ENCODE results near the gene REEP6.
A peak's percentile ranks its signal among the peaks of the same experiment; 100 is the strongest.
"Not testable (repeated sequence)": the region's sequence is repeated elsewhere in the genome, so short reads cannot be mapped to it uniquely, and the experiment has no call there.

Gene REEP6

DNA sequence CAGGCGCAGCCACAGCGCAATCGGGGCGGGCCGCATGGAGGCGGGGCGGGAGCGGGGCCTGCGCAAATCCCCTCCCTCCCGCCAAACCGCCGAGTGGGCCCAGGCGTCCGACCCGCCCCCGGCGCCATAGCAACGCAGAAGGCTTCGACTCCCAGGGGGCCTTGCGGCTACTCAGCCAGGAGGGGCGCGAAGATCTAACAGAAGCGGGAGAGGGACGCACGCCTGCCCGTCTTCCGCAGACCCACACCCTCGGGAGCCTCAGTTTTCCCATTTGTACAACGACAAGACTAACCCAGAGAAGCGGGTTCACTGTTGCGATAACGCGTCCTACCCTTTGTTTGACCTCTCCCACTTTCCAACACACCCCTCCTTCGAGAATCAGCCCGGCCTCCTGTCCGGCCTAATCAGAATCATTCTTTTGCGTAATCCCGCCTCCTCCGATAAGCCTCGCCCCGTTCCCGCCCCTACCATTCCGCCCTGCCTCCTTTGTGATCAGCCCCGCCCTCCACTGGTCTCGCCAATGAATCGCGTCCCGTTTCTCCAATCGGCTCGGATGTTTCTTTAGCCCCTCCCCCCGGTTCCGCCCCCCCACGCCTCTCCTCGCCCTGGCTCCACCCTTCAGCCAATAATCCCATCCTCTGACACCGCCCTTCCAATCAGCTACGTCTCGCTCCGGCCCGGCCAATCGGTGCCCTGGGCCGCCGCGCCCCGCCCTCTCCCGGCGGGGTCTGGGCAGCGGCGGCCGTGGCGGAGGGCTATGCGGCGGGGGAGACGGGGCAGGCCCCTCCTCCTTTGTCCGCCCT lies 469 bp upstream of the REEP6 start, which contains the start of gene PCSK4:
TSS of gene PCSK4 (minus strand) at position 40 of the 803 bp plus-strand sequence. CDS start at position 36, 4 bp downstream.
- DNase-seq (ENCODE audit: low spot score): peak; percentile 98

GRCh38 chr19:1491849-1492170 lies 829 bp downstream of the REEP6 start:
- DNase-seq (ENCODE audit: low spot score): no peak

DNA sequence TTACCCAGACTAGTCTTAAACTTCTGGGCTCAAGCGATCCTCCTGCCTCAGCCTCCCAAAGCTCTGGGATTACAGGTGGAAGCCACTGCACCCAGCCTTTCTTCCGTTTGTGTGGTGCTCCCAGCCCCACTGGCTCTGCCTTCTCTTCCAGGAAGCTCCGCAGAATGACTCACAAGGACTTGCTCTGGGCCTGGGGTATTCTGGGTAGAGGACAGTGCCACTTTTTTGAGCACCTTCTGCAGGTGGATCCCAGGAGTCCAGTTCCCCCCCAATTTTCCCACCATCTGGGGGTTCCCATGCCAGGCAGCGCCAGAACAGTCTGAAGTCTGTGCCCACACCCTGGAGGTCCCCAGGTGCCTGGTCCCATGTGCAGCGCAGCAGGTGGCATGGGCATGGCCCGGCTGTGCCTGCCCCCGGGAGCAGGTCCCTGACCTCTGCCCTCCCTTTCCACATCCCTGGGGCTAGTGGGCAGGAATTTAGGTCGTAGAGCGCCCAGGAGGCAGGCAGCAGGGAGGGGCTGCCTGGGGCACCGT lies 1.6 kb downstream of the REEP6 start:
- no peak for DNase-seq (ENCODE audit: low spot score)

DNA sequence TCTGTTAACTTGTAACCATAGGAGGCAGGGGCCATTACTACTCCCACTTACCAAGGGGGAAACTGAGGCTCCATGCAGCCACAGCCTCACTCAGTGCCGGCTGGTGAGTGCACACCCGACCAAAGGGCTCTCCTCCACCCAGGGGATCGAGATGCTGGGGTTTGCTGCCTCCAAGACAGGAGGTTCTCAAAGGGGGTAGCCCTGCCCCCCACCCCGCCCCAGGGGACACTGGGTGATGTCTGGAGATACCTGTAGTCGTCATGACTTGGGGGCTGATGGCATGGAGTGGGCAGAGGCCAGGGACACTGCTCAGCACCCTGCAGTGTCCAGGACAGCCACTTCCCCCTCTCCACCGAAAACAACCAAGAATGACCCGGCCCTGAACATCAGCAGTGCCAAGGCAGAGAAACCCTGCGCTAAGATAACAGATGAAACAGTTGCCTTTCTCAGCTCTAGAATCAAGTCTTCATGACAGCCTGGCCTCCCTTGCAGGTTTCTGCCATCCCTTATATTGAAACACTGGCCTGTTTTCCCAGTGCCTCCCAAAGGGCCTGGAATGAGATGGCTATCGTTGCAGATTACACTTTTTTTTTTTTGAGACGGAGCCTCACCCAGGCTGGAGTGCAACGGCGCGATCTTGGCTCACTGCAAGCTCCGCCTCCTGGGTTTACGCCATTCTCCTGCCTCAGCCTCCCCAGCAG lies 3.3 kb downstream of the REEP6 start:
- DNase-seq (ENCODE audit: low spot score): no peak

DNA sequence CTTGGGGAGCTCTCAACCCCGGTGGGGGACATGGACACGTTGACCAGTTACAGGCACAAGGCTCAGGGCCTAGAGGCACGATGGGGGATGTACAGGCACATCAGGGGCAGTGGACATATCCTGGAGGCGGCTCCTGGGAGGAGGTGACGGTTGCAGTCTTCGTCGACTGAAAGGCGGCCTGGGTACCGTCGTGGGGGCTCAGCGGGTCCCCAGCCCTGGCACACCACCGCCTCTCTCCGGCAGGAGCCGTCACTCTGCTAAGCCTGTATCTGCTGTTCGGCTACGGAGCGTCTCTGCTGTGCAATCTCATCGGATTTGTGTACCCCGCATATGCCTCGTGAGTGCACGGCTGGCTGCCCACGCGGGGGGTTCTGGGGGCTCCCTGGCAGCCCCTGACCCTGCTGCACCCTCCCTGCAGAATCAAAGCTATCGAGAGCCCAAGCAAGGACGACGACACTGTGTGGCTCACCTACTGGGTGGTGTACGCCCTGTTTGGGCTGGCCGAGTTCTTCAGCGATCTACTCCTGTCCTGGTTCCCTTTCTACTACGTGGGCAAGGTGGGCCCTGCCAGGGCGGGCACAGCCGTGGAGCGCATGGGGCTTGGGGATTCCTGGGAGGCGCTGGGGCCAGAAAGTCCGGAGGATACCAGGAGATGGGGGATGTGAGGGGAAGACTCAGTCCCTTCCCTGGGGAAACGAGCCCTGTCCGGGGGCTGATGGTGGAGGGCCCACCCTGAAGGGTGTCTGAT lies 4.2 kb downstream of the REEP6 start:
- DNase-seq (ENCODE audit: low spot score): no peak

DNA sequence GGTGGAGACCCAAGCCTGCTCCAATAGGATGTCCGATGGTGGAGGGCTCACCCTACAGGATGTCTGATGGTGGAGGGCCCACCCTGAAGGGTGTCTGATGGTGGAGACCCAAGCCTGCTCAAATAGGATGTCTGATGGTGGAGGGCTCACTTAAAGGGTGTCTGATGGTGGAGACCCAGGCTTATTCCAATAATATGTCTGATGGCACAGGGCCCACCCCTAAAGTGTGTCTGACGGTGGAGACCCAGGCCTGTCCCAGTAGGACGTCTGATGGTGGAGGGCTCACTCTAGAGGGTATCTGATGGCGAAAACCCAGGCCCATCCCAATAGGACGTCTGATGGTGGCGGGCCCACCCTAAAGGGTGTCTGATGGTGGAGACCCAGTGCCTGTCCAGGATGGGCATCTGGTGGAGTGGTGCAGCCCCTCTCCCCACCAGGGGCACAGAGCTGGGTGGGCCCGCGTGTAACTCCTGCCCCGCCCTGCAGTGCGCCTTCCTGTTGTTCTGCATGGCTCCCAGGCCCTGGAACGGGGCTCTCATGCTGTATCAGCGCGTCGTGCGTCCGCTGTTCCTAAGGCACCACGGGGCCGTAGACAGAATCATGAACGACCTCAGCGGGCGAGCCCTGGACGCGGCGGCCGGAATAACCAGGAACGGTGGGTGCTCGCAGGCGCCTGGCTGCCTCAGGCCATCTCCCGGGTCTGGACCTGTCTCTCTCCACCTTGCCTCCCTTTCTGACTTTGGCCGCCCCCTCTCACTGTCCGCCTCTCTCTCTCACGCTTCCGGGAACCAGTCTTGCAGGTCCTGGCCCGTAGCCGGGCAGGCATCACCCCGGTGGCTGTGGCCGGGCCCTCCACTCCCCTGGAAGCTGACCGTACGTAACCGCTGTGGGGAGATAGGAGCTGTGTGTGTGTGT lies 5.1 kb downstream of the REEP6 start:
- no peak for DNase-seq (ENCODE audit: low spot score)

DNA sequence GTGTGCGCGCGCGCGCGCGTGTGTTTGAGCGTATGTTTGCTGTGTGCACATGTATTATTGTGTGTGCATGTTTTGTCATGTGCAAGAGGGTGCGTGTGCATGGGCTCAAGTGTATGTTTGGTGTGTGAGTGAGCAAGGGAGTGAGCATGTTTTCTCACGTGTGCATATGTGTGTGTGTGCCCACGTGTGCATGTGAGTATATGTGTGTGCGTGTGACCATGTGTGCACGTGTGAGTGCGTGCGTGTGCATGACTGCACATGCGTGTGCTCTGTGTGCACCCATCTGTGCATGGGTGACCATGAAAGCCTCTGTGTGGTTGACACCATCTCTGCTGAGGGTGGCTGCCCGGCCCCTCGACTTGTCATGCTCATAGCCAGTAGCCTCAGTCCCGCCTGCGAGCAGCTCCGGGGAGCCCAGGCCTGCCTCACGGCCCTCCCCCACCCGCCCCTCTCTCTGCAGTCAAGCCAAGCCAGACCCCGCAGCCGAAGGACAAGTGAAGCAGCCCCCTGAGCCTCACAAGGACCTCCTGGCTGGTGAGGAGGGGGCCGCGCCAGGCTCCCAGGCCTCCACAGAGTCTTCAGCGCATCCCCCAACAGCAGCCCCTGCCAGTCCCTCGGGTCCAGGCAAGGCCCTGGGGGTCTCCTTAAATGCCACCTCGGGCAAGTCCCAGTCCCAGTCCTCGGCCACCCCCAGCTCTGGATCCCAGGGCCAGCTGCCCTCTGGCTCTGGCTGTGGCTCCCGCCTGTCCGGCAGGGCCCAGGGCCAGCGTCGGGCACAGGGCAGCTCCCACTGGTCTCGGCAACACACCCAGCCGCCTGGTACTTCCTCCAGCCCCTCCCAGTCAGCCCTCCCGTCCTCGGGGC lies 6.0 kb downstream of the REEP6 start:
- DNase-seq (ENCODE audit: low spot score): no peak

- no peak for DNase-seq (ENCODE audit: low spot score)
Measured at GRCh38 chr19:1497578-1498235, 6.7 kb downstream of the REEP6 start.

DNA sequence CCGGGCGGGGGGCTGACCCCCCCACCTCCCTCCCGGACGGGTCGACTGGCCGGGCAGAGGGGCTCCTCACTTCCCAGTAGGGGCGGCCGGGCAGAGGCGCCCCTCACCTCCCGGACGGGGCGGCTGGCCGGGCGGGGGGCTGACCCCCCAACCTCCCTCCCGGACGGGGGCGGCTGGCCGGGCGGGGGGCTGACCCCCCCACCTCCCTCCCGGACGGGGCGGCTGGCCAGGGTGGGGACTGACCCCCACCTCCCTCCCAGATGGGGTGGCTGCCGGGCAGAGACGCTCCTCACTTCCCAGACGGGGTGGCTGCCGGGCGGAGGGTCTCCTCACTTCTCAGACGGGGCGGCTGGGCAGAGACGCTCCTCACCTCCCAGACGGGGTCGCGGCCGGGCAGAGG lies 8.2 kb downstream of the REEP6 start:
- not testable (repeated sequence) for DNase-seq (ENCODE audit: low spot score)

GRCh38 chr19:1501200-1501595 lies 10.2 kb downstream of the REEP6 start:
- DNase-seq (ENCODE audit: low spot score): no peak

DNA sequence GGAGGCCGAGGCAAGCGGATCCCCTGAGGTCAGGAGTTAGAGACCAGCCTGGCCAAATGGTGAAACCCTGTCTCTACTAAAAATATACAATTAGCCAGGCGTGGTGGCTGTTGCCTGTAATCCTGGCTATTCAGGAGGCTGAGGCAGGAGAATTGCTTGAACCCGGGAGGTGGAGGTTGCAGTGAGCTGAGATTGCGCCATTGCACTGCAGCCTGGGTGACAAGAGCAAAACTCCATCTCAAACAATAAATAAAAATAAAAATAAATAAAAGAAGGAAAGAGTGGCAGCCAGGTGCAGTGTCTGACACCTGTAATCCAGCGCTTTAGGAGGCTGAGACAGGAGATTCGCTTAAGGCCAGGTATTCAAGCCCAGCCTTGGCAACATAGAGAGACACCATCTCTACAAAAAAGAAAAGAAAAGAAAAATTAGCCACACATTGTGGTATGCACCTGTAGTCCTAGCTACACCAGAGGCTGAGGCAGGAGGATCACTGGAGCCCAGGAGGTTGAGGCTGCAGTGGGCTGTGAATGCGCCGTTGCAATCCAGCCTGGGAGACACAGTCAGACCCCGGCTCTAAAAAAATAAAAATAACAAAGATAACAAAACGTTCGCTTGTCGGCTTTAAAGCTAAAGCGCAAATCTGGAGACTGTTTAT lies 11.6 kb downstream of the REEP6 start:
- DNase-seq (ENCODE audit: low spot score): no peak

- DNase-seq (ENCODE audit: low spot score): peak; percentile 54
Measured at GRCh38 chr19:1503089-1503924, 12.3 kb downstream of the REEP6 start.

DNA sequence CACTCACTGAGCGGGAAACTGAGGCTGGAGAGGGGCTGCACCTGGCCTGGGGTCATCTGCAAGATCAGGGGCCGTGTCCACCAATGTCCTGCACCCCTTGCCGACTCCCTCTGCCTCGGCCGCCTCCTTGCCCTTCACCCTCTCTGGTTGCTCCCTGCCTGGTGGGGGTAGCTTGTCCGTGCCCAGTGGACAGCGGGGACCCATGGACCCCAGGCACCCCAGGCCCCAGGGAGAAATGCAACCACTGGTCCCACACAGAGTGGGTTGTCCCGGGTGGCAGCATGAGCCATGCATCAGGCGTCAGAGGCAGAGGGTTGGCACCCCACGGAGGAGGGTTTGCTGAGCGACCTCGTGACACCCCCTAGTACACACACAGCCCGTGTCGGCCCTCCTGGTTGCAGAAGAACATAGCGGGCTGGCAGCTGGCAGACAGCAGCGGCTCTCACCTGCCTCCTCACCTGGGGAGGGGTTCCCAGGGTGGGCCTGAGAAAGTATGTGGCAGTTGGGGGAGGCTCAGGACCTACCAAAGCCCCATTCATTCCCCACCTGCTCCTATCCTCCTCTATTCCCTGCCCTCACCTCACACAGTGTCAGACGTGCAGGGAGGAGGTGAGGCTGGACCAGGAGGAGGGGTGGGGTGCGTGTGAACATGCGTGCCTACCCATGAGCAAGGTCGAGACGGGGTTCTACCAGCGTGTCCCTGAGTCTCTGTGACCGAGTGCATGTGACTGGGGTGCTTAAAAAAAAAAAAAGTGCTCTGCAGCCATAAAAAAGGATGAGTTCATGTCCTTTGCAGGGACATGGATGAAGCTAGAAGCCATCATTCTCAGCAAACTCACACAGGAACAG lies 13.2 kb downstream of the REEP6 start:
- no peak for DNase-seq (ENCODE audit: low spot score)

DNA sequence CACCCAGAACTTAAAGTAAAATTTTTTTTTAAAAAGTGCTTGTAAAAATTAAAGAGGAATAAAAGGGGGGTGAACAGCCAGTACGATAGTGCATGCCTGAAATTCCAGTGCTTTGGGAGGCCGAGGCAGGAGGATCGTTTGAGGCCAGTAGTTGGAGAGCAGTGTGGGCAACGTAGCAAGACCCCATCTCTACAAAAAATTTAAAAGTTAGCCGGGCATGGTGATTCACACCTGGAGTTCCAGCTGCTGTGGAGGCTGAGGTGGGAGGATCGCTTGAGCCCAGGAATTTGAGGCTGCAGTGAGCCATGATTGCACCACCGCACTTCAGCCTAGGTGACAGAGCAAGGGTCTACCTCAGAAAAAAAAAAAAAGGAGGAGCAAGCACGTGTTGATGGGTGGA lies 14.0 kb downstream of the REEP6 start:
- no peak for DNase-seq (ENCODE audit: low spot score)

- no peak for DNase-seq (ENCODE audit: low spot score)
Measured at GRCh38 chr19:1505991-1506881, 15.3 kb downstream of the REEP6 start.

- DNase-seq (ENCODE audit: low spot score): no peak
Measured at GRCh38 chr19:1507192-1507660, 16.2 kb downstream of the REEP6 start.

All from LoVo (cell line).